HG02642 (cell line): ENCODE results near the gene PDZD8.

ENCODE experiments used
- ATAC-seq: cut with Tn5 transposase; IDR thresholded peaks from one replicate; pipeline ENCODE4 v1.9.1; 2021; ENCODE audit warnings: mild to moderate bottlenecking; ENCODE audit not compliant: unreplicated experiment, poor library complexity

The PDZD8 gene

DNA sequence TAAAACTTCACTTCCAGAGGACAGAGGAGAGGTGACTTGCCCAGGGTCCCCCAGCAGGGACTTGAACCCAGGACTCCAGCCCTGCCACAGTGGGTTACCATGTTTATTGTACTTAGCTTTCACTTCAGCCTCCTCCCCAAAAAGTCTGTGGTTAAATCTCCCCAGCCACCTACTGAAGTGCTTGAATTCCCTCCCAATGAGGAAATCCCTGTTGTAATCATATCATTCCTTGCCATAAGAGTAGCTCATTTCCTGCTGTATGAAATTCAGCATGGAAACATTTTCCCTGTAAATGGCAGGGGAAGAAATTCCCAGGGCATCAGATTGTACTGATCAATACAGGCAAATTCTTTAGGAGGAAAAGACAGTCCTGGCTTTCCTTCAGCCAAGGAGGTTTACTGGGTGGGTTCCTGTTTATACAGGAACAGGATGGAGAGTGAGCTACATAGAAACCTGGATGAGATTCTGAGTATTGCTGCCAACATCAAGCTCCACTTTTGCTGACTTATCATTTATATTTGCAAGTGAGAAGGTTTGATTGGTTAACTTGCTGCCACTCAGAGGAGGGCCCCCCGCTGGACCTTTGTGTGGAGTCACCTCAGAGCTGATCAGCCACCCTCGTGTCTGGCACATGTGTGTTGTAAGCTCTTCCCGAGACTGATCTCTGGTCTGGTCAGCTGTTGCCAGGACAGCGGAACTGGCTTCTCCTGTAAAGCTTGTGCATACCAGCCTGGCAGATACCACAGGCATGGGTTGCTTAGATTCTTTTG, 16.4 kb upstream of the PDZD8 start:
- ATAC-seq, result no peak

DNA sequence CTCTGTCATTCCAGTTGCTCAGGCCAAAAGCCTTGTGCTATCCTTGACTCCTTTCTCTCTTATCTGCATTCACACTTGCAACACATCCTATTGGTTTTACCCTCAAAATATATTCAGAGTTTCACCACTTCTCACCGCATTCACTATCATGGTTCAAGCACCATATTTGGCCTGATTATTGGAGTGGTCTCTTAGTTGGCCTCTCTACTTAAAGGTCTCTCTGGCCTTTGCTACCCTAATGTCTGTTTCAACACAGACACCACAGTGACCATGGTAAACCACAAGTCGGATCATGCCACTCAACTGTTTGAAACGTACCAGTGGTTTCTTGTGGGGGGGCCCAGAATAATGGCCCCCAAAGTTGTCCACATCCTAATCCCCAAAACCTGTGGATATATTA, 15.2 kb upstream of the PDZD8 start:
- ATAC-seq, result no peak

DNA sequence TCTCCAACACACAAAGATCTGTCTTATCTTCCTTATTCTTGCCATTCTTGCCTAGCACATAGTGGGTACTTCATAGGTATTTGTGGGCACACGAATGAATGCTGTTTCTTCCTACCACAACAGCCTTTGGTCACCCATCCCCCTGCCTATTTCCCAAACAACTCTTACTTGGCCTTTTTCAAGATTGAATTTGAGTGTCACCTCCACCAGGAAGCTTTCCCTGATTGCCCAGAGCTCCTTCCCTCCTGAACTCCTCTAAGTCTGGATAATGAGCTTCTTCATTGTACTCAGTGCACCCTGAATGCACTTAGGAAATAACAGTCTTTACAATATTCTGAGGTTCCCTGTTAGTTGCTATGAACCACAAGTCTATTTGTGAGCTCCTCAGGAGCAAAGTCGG, 11.6 kb upstream of the PDZD8 start:
- ATAC-seq, result no peak

DNA sequence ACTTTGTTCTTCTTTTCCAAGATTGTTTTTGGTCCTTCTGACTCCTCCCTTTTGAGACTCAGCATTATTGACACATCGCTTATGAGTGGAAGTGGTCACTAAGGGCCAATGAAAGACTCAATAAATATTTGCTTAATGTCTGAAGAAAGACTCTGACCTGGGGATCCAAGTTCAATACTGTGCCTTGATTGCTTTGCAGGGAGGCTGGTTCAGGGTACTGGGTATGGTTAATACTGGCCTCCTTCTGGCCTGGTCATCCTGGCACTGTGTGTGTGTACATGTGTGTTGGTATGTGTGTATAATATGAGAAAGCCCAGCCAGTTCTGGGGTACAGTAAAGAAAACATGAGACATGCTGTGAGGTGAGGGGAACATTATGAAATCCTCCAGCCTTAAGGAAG, 7.6 kb upstream of the PDZD8 start:
- no peak for ATAC-seq

DNA sequence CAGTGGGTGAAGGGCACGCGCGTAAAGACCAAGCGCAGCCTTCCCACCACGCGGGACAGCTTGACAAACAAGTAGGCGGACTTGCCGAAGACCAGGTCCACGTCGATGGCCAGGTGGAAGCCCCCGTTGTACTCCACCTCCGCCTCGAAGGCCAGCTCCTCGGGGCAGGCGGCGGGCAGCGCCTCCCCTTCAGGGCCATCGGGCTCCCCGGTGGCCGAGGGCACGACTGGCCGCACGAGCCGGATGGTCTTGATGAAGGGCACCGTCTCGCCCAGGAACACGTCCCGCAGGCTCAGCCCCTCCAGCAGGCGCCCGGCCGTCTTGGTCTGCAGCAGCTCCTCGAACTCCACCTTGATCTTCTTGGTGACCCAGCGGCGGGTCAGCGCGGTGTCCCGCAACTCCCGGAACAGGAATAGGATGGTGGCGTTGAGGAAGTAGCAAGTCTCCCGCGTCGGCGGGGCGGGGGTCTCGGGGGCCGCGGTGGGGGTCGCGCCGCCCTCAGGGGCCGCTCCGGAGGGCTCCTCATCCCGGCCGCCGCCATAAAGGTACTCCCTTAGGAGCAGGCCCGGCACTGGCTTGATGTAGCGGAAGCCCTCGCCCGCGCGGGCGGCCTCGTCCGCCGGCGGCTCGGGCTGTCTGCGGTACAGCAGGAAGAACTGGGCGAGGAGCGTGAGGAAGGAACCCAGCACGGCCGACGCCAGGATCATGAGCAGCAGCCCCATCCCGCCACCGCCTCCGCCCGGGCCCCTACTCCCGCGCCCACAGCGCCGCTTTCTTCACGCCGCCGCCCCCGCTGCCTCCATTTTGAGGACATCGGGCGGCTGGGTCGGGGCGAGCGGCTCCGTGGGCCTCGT, 507 bp downstream of the PDZD8 start:
- peak; percentile 45 for ATAC-seq

DNA sequence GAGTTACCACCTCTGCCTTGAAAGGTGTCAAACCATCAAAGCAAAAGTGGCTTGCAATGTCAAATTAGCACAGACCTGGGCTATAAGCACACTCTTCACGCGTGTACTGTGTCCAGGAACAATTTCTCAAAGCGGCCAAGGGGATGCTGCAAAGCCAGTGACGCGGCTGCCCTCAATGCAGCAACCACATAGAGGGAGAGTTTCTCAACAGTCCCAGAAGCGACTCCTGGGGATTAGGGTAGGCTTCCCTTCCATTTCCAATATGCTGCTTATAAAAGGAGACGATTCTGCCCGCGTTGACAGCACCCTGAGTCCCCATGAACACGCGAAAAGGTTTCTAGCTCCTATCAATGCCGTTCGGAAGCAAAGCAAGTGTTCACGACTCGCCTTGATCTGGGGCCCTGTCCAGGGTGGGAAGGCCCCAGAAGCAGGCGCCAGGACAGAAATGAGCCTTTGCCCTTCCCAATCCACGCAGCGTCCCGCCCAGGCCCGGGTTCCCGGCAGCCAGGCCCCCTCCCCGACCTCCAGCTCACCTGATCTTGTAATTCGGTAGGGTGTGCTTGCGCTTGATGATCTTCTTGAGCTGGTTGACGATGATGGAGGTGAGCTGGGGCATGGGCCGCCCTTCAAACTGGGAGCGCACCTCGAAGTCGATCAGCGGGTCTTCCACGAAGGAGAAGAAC, 1.3 kb downstream of the PDZD8 start:
- ATAC-seq, result peak; percentile 22

DNA sequence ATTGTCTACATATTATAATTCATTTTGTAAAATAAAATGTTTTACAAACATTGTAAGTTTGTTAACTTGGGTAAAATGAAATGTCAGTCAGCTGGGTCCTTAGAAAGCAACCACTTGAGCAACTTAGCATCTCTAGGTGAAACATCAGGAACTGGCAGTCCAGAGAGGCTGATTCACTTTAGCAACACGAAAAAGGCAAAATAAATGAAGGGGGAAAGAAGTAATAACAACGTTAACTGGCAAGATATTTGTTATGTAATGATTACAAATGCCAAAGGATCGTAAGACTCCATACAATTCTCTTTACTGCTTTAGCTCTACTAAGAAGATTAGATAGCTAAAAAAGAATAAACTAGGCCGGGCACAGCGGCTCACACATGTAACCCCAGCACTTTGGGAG, 5.0 kb downstream of the PDZD8 start:
- ATAC-seq, result no peak

DNA sequence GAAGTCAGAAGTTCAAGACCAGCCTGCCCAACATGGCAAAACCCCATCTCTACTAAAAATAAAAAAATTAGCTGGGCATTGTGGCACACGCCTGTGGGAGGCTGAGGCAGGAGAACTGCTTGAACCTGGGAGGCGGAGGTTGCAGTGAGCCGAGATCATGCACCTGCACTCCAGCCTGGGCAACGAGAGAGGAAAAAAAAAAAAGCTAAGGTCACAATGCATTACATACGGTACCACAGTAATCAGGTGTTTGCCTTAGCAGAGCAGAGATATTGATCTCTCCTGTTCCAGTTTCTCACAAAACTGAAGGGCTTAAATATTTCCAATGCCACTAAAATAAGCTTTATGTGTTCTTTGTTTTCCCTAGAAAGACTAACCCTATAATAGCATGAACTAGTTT, 7.5 kb downstream of the PDZD8 start:
- ATAC-seq, result no peak

DNA sequence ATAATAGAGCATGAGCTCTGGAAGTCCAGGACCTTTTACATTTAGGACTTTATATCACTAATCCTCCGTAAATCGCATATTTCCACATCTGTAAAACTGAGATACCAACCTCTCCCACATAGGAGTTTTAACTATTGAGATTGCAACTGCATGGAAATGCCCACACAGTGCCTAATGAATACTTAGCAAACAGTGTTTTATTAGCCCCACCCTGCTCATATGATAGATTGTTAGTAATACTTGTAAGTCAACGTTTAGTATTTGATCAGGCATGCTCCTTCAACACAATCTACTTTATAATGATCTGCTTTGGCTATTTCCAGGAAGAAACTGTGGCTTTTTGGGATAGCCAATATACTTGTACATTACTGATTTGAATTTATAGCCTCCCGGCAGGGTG, 8.5 kb downstream of the PDZD8 start:
- ATAC-seq, result no peak

DNA sequence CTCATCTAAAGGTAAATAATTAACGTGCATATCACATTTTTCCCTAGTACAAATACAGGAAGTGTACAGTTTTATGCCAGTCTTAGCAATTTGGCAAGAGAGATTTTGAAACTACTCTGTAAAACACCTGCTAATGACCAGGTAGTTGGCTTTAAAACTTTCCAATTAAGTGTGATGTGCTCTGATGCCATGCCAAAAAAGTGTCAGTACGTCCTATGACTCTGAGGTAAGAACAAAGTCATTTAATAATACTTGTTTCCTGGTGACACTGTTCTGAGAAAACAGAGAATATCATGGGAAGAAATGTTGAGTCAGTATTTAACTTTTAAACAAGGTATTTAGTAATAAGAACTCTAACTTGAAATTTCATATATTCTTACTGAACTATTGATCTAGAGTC, 9.6 kb downstream of the PDZD8 start:
- no peak for ATAC-seq

DNA sequence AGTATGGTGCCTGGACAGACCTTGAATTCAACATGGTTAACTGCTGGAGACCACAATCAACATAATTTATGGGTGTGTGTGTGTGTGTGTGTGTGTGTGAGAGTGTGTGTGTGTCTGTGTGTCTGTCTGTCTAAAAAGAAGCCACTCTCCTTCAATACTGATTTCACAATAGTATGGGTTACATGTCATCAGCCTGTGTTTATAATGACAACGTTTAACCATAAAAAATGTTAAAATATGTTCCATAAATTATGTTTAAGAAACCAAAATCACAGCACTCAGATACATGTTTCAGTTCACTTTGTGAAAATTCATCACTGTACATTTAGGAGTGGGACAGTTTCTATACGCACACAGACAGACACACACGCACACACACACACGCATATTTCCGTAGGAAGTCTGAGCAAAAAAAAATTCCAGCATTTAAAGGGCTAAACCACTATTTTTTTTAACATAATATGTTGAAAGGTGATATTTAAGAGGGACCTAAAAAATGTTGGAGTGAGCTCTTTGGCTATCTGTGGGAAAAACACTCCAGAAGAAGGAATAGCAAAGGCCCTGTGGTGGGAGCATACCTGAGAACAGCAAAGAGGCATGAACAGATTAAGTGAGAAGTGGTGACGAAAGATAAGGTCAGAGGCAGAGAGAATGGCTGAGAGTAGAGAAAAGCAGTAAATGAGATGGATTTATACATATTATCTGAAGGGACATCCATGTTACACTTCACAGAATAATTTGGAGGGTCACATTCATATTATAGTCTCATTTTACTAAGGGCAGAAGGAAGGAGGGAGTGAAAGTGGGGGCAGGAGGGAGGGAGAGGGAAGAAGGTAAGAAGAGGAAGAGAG, 10.9 kb downstream of the PDZD8 start:
- ATAC-seq, result no peak

DNA sequence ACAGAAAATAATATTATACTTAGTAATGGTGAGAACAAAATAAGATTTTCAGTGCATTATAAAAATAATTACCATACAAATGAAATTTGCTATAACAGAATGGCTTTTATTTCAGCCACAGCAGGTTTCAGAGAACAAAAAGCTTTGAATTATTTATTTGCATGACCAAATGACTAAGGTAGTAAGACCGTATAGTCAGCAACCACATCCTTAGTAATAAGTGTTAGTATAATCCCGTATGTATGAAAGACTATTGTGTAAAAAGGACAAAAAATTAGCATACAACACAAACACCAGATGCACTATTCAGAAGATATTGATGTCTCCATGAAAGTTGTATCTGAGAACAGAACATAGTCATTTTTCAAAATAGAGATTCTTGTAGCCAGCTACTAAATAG, 12.2 kb downstream of the PDZD8 start:
- ATAC-seq, result peak; percentile 40

DNA sequence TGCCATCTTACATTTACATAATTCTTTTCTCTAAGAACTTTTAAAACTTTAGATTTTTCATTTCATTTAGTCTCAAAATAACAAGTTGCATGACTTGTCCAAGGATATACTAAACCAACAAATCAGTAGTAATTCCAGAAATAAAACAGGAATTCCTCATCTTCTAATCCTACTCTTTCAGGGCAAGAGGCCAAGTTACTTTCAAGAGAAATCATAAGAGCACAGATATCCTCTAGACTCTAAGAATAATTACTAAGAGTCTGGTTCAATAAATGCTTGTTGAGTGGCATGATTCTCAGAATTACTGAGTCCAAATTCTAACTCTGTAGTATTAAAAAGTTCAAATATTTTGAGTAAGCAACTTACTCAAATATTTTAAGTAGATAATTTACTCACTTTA, 12.9 kb downstream of the PDZD8 start:
- ATAC-seq, result no peak

DNA sequence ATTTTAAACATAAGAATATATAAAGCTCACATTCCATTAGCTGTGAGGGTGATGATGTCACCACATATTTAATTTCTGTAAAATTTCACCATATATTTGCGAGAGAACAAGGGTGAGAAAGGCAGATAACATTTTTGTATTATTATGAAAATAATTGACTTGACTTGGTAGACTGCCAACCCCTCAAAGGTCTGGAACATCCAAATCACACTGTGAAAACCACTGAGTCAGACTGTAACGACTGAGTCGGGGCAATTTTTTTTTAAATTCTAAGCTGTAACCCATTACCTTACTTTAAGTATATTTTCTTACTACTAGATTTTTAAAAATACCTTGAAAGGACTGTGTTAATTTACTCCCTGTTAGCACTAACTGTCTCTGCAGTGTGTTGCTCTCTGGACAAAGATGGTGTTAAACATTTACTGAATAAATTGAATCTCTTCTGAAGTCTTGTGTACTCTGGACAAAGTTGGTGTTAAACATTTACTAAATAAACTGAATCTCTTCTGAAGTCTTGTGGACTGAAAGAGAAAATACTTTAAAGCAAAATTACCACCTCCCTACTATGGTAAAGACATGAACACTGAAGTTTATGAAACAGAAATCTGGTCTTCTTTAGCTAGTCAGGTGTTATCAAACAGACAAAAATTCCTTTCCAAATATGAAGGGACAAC, 14.1 kb downstream of the PDZD8 start:
- ATAC-seq, result peak; percentile 51

DNA sequence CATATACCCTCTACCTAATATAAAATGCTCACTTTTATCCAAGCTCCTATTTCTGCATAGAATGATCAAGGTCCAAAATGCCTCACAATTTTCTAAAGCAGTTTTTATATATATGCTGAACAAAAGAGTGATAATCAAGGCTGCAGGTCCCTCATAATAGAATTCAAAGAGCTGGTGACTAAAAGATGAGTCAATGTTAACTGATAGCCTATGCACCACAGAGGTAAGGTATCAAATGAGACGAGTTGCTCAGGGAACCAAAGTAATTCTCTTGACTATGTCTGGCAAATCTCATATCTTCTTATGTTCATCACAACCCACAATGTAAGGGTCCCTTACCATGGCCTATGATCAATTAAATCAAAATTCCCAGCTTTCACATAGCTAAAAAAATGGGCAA, 15.2 kb downstream of the PDZD8 start:
- ATAC-seq, result no peak

DNA sequence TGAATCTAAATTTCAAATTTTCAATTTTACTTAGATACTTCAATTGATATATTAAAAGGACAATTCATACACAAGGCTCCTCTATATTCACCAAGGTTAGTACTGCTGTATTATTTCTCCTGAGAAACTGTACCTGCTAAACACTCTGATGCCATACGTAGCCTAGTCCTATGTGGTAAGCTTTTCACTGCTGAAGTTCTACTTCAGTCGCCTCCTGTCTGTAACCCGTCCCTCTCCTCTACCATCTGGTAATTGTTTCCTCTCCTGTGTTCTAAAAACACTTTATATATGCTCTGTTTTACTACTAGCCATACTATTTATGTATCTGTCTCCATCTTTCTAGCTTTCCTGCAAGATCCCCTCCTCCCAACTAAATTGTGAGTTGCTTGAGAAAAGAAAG, 20.2 kb downstream of the PDZD8 start:
- no peak for ATAC-seq

DNA sequence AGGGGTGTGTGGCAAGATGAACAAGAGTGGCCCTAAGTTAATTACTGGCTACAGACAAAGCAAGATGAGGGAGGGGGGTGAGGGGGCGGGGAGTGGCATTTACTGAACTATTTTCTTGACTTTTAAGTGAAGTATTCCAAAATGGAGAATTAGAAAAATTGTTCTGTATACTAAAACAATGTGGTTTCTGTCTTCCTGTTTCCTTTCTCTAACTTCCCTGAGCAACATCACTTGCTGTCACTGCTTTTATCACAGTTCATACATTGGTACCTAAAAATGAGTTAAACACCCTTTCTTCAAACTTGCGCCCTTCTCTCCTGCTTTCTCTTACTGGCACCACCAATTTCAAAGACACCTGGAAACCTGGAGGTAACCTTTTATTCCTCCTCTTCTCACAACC, 21.6 kb downstream of the PDZD8 start:
- no peak for ATAC-seq

DNA sequence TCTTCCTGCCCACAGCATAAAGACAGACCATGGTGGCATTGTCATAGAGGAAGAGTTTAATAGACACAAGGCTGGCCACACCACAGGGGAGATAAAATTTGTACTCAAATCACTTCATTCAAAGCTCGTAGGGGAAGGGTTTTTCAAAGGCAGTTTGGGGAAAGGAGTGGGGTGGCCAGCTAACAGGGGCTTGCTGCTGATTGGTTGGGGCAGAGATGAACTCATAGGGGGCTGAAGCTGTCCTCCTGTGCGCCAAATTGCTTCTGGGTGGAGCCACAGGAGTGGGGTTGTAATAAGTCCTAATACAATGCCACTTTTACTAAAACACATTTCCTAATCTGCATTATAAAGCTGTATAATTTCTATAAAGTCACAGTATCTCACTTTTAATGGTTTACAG, 22.5 kb downstream of the PDZD8 start:
- no peak for ATAC-seq

DNA sequence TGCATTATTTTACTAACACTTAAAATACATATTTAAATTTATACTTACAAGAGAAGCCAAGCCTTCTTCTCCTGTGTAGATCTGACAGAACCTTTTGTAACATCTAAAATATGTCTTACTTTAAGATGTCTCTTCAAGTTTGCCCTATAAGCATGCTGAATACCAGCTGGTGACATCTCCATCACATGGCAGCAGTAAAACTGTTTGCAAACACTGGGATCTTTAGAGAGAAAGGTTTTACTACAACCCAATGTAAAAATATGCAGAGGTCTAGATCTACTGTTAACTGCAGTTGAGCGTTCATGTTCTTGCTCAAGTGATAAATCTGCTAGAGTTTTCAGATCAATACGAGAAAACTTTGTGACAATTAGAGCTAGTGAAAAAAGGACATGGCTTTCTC, 23.2 kb downstream of the PDZD8 start:
- ATAC-seq, result no peak

DNA sequence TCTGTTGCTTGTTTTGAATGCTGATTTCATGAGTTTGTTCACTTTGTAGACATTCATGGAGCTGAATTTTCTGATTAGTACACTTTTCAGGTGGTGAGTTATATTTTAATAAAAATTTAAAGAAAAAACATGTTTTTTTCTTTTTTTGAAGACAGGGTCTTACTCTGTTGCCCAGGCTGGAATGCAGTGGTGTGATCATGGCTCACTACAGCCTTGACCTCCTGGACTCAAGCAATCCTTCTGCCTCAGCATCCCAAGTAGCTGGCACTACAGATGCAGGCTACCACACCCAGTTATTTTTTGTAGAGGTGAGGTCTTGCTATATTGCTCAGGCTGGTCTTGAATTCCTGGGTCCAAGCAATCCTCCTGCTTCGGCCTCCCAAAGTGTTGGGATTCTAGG, 23.7 kb downstream of the PDZD8 start:
- ATAC-seq, result no peak
